Kidney tubule cell (primary cell): ENCODE results near the gene UBE2K.
"Not testable (repeated sequence)": the region's sequence is repeated elsewhere in the genome, so short reads cannot be mapped to it uniquely, and the experiment has no call there.

ENCODE experiments used
- DNase-seq: peaks from one replicate; pipeline ENCODE4 v3.0.0-alpha.2; 2018; ENCODE audit warnings: low spot score

UBE2K gene

GRCh38 chr4:39689970-39690369 is 8.0 kb upstream of the UBE2K start:
- DNase-seq, result no peak

- DNase-seq, result peak; percentile 37
These were observed 581 bp downstream of the UBE2K start for GRCh38 chr4:39698424-39699009.

DNA sequence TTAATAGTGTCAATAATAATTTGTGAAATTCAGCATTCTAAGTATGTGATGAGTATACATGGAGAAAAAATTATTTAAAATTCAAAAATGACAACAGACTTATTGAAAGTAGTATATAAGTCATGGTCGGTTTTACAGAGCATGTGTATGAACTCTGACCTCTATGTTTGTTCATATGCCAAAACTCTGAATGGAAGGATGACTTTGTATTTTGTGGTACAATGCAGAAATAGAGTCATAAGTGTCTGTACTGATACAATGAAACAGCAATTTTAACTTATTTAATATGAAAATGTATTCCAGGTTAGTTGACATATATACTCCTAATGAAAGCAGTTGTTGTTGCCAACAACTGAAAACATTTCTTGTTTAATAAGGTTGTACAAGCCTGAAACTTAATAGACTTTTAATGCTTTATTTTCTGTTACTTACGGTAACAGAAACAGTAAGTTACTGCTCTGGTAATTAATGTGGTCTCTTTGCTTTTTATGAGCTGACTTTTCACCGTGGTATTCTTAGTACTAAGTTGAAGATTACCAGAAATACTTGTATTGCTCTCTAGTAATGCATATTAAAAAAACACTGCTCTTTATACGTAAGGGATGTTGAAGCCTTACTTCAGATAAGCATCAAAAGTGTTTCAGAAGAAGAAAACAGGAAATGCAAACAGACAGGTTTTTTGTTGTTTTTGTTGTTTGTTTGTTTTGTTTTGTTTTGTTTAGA is 1.9 kb downstream of the UBE2K start:
- DNase-seq, result no peak

DNA sequence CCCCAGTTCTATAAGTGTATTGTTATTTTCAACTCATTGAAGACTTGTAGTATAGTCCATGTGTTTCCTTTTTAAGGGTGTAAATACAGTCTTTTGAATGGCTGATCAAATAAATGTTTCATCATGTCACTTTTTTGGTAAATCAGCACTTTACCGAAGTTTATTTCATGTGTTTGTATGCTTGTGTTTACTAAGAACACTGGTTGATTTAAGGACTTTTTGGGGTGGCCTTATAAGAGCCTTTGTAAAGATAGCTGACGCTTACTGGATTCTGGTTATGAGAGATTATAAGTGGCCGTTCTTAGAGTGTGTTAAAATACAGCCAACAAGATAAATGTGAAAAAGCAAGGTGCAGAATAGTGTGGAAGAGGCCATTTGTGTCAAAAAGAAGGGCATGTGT is 2.6 kb downstream of the UBE2K start:
- no peak for DNase-seq

DNA sequence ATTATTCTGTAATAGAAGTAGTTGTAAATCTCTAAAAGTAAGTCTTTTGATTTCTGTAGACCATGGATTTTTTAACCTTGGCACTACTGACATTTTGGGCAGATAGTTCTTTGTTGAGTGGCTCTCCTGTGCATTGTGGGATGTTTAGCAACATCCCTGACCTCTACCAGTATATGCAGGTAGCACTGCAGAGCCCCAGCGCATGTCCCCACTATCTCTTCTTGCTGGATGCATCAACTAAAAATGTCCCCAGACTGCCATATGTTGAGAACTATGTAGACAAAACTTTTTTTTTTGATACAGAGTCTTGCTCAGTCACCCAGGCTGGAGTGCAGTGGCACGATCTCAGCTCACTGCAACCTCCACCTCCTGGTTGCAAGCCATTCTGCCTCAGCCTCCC is 4.8 kb downstream of the UBE2K start:
- no peak for DNase-seq

- not testable (repeated sequence) for DNase-seq
These were observed 6.9 kb downstream of the UBE2K start for GRCh38 chr4:39704789-39705188.

GRCh38 chr4:39706334-39706733 is 8.4 kb downstream of the UBE2K start:
- DNase-seq, result peak; percentile 90

GRCh38 chr4:39706741-39707511 is 9.0 kb downstream of the UBE2K start:
- peak; percentile 51 for DNase-seq

DNA sequence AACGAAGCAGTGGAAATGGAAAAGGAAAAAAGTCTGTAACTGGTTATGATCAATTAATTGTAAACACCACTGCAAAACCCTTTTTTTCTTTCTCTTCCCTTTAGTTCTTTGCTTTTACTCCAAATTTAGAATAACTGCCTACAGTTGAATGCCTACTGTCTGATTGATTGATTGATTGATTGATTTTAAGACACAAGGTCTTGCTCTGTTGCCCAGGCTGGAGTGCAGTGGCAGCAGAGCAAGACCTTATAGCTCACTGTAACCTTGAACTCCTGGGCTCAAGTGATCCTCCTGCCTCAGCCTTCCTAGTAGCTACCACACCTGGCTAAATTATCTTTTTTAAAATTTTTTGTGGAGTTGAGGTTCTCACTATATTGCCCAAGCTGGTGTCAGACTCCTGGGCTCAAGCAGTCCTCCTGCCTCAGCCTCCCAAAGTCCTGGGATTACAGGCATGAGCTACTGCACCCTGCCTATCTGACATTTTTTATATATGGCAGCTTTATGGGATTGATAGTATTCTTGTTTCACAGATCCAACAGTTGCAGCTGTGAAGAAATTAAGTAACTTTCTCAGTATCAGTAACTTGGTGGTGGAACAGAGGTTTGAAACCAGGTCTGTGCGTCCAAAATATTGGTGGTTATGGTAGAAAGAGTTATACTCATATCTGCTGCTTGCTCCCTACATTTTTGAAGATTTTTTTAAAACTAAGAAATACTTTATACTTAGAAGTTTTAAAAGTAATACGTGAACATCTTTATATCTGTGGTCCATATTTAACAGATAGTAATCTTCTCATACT is 12.4 kb downstream of the UBE2K start:
- no peak for DNase-seq

GRCh38 chr4:39712819-39713607 is 15.1 kb downstream of the UBE2K start:
- DNase-seq, result no peak

- no peak for DNase-seq
These were observed 15.8 kb downstream of the UBE2K start for GRCh38 chr4:39713691-39714090.

GRCh38 chr4:39714166-39714565 is 16.2 kb downstream of the UBE2K start:
- no peak for DNase-seq

- DNase-seq, result no peak
These were observed 17.9 kb downstream of the UBE2K start for GRCh38 chr4:39715788-39716187.

- DNase-seq, result no peak
These were observed 18.4 kb downstream of the UBE2K start for GRCh38 chr4:39716356-39716755.

DNA sequence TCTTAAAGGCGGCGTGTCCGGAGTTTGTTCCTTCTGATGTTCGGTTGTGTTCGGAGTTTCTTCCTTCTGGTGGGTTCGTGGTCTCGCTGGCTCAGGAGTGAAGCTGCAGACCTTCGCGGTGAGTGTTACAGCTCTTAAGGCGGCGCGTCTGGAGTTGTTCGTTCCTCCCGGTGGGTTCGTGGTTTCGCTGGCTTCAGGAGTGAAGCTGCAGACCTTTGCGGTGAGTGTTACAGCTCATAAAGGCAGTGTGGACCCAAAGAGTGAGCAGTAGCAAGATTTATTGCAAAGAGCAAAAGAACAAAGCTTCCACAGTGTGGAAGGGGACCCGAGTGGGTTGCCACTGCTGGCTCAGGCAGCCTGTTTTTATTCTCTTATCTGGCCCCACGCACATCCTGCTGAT is 19.8 kb downstream of the UBE2K start:
- DNase-seq, result not testable (repeated sequence)

GRCh38 chr4:39718366-39719323 is 20.7 kb downstream of the UBE2K start:
- peak; percentile 55 for DNase-seq

DNA sequence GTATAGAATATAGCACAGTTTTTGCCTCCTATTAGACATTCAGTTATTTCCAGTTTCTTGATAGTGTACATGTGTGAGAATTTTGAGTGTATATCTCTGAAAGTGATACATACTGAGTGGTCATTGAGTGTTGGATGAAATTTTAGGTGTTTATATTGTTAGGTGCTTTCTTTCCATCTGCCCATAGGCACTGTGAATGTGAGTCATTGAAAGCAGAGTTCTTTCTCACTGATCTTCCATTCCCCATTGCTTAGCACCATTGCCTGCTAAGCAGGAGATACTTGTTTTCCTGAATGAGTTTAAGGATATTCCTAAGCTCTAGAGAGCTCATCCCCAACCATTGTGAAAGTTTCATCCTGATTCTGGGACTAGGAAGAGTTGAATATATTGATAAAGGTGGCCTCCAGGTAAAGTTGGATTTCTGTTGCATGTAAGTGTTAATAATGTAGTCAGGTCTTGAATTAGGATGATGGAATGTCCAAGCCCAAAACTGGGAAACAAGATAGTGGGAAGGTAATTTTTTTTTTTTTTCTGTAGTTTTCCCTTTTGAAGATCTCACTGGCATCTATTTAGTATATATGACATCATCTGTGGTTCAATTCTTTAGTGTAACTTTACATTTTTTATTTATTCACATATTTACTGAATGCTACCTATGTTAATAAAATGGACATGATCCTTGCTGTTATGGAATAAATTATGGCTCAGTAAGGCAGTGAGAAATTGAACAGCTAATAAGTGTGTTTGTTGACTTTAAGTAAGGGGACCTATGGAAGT is 22.1 kb downstream of the UBE2K start:
- DNase-seq, result peak; percentile 41

DNA sequence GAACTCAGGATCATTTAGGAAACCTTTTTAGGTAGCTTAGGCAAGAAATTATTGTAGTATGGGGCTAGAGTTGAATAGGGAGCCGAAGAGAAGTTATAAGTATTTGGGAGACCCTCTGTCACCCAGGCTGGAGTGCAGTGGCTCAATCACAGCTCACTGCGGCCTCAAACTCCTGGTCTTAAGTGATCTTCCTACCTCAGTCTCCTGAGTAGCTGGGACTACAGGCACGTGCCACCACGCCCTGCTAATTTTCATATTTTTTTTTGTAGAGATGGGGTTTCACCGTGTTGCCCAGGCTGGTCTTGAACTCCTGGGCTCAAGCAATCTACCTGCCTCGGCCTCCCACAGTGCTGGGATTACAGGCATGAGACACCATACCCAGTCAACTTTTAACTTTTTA is 23.3 kb downstream of the UBE2K start:
- not testable (repeated sequence) for DNase-seq

GRCh38 chr4:39721788-39722187 is 23.9 kb downstream of the UBE2K start:
- DNase-seq, result no peak

DNA sequence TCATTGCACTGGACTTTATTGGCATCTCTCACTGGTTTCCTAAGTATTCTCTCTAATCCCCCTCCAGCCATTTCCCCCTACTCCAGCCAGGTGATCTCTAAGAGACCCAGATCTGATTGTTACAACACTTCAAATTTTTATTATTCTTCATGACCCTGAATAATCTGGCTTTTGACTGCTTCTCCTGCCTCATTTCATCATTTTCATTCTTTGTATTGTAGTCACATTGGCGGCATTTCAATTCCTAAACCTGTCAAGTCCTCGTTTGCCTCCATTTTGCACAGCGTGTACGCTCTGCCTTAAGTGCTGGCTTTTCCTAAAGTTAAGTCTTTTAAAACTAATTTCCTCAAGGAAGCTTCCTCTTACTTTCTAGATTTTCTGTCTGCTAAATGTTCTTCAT is 31.6 kb downstream of the UBE2K start:
- DNase-seq, result no peak
